ENCODE data around the gene DOCK3. TPM values are rescaled to one million over a fixed set of nuclear protein-coding genes. Genes with fewer than 3 reads are reported as not detected.

DOCK3 gene
- total and polyA plus RNA-seq, 2 donors (not counting 3 experiments of a cell fraction or from before 2014, with no cell fraction given), result 0.08 to 0.13 TPM

DNA sequence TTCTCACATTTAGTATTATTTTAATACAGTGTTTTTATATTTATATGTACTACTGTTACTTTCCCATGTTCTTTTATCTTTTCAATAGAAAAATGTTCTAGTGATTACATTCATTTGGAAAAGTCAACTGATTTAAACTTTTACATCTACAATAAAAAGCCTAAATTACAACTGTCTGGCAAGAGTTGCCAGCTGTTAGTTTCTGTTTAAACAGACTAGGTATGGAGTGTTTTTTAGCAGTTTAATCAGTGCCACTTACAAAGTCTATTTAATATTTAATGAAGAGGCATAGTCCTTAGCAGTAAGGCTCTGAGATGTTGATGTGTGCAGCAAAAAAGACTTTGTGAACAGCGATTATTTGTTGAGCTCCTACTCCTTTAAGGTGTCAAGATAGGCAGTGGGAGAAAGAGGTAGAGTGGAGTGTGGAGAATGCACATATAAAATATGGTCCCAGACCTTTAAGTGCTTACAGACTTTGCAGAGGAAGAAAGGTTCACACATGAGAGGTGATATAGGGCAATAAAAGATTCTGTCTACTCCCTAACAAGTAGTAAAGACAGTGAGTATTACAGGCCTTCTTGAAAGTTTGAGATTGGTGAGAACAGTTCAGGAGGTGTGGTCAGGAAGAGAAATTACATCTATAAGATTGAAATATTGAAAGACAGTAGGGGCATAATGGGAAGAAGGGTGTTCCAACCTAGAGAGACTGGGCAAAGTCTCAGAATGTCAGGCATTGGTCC lies 320.5 kb downstream of the DOCK3 start:
- Histone ChIP-seq H3K36me3 (ENCODE audit: control insufficient read depth in 2 of 2, extremely low read depth in 1 of 2, insufficient read depth in 2 of 2, low read length in 2 of 2) (no peaks in the 10 kb centered on the region), H3K79me2 (ENCODE audit: control insufficient read depth, insufficient read depth, low read length) (no peaks in the 10 kb centered on the region), H3K9me1 (replicated peaks; ENCODE audit: control insufficient read depth, extremely low read depth, insufficient read depth, low read length) (no peaks in the 10 kb centered on the region), H3K9me3 (replicated peaks; ENCODE audit: control insufficient read depth, insufficient read depth, low read length) (no peaks in the 10 kb centered on the region), H3K27me3 (ENCODE audit: control insufficient read depth in 2 of 2, insufficient read depth in 2 of 2, low read length in 2 of 2) (no peaks in the 10 kb centered on the region), H3K4me3 (replicated peaks in 1 of 3; ENCODE audit: insufficient read depth in 1 of 3, low read depth in 1 of 3, low read length in 3 of 3) (no peak overlapping the region), H3K9ac (replicated peaks; ENCODE audit: extremely low read depth, insufficient read depth, low read length) (no peak overlapping the region), H4K20me1 (replicated peaks; ENCODE audit: control insufficient read depth, extremely low read depth, insufficient read depth, low read length) (no peaks in the 10 kb centered on the region), H3K4me2 (ENCODE audit: insufficient read depth, low read length) (no peak overlapping the region), H3K4me1 (ENCODE audit: control insufficient read depth, extremely low read depth, insufficient read depth, low read length) (no peaks in the 10 kb centered on the region), H3K27ac (ENCODE audit: insufficient read depth, low read depth, low read length) (no peak overlapping the region), H2AFZ (ENCODE audit: low read depth, low read length) (no peak overlapping the region)
- DNase-seq (ENCODE audit: low read depth, low spot score) (no peak), FAIRE-seq (no peak)
- ChIA-PET POLR2A (no interaction called here), CTCF (no interaction called here)
- no TSS peak for BruUV-seq (replicated peaks)
- TF ChIP-seq POLR2A (IDR thresholded peaks at IDR 0.05; ENCODE audit: low read depth, low read length) (no peak), JUN (IDR thresholded peaks at IDR 0.05; ENCODE audit: borderline replicate concordance, insufficient read depth, insufficient read length, low read depth) (no peak), FOS (IDR thresholded peaks at IDR 0.05; ENCODE audit: borderline replicate concordance, insufficient read depth, low read length) (no peak), MYC (IDR thresholded peaks at IDR 0.05; ENCODE audit: low read depth, low read length) (no peak), POLR2AphosphoS5 (IDR thresholded peaks at IDR 0.05; ENCODE audit: insufficient read depth, low read depth, low read length) (no peak), GATA2 (IDR thresholded peaks at IDR 0.05; ENCODE audit: insufficient read depth, insufficient read length, low read depth, low read length) (no peak), EZH2 (IDR thresholded peaks at IDR 0.05; ENCODE audit: borderline replicate concordance, low read depth, low read length, severe bottlenecking) (no peak)
- TF ChIP-seq, protein P1, sequence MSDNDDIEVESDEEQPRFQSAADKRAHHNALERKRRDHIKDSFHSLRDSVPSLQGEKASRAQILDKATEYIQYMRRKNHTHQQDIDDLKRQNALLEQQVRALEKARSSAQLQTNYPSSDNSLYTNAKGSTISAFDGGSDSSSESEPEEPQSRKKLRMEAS (IDR thresholded peaks at IDR 0.05; ENCODE audit: insufficient read depth, insufficient read length), result no peak
- TF ChIP-seq, protein P2, sequence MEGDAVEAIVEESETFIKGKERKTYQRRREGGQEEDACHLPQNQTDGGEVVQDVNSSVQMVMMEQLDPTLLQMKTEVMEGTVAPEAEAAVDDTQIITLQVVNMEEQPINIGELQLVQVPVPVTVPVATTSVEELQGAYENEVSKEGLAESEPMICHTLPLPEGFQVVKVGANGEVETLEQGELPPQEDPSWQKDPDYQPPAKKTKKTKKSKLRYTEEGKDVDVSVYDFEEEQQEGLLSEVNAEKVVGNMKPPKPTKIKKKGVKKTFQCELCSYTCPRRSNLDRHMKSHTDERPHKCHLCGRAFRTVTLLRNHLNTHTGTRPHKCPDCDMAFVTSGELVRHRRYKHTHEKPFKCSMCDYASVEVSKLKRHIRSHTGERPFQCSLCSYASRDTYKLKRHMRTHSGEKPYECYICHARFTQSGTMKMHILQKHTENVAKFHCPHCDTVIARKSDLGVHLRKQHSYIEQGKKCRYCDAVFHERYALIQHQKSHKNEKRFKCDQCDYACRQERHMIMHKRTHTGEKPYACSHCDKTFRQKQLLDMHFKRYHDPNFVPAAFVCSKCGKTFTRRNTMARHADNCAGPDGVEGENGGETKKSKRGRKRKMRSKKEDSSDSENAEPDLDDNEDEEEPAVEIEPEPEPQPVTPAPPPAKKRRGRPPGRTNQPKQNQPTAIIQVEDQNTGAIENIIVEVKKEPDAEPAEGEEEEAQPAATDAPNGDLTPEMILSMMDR (IDR thresholded peaks at IDR 0.05; ENCODE audit: extremely low read depth in 1 of 2, insufficient read depth in 1 of 2, low read depth in 1 of 2, low read length in 2 of 2), result no peak
- intact Hi-C loops (cut with micrococcal nuclease), result no loop called here
- dilution Hi-C loops (cut with MboI; ENCODE audit: extremely low pct_ligation_motif_present, low sequenced_read_pairs), result no loop called here

Measured in endothelial cell of umbilical vein (primary cell).